ENCODE data around the gene SLC39A10.

SLC39A10 gene, protein sequence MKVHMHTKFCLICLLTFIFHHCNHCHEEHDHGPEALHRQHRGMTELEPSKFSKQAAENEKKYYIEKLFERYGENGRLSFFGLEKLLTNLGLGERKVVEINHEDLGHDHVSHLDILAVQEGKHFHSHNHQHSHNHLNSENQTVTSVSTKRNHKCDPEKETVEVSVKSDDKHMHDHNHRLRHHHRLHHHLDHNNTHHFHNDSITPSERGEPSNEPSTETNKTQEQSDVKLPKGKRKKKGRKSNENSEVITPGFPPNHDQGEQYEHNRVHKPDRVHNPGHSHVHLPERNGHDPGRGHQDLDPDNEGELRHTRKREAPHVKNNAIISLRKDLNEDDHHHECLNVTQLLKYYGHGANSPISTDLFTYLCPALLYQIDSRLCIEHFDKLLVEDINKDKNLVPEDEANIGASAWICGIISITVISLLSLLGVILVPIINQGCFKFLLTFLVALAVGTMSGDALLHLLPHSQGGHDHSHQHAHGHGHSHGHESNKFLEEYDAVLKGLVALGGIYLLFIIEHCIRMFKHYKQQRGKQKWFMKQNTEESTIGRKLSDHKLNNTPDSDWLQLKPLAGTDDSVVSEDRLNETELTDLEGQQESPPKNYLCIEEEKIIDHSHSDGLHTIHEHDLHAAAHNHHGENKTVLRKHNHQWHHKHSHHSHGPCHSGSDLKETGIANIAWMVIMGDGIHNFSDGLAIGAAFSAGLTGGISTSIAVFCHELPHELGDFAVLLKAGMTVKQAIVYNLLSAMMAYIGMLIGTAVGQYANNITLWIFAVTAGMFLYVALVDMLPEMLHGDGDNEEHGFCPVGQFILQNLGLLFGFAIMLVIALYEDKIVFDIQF

GRCh38 chr2:195656859-195657633 is at the start of gene SLC39A10:
TSS of gene SLC39A10 (plus strand) at chr2:195657226. CDS start at chr2:195680043, 22,817 bp downstream.
- H3K36me3 ChIP-seq (ENCODE audit: insufficient read depth, low read length) = no peaks in the 10 kb centered on the region
- H3K9ac ChIP-seq (ENCODE audit: low read length) = peak within 1 kb of the TSS; percentile 75
- H3K27ac ChIP-seq (ENCODE audit: low read depth, low read length) = peak within 1 kb of the TSS; percentile 93
- peak within 1 kb of the TSS; percentile 58 to 94 for H3K4me3 ChIP-seq (ENCODE audit: low read depth in 1 of 2, low read length in 2 of 2)
- no peaks in the 10 kb centered on the region for H3K9me3 ChIP-seq (ENCODE audit: low read length)
- no peaks in the 10 kb centered on the region for H3K27me3 ChIP-seq (ENCODE audit: control insufficient read depth in 1 of 2, insufficient read depth in 2 of 2, low read length in 2 of 2)
- peaks cover 18% of the 10 kb centered on the region for H3K4me1 ChIP-seq (ENCODE audit: insufficient read depth, low read length)

- Histone ChIP-seq H3K9ac (ENCODE audit: low read length) (no peak overlapping the region), H3K4me1 (ENCODE audit: insufficient read depth, low read length) (peaks cover 11% of the 10 kb centered on the region), H3K27me3 (ENCODE audit: control insufficient read depth in 1 of 2, insufficient read depth in 2 of 2, low read length in 2 of 2) (no peaks in the 10 kb centered on the region), H3K27ac (ENCODE audit: low read depth, low read length) (no peak overlapping the region), H3K9me3 (ENCODE audit: low read length) (no peaks in the 10 kb centered on the region), H3K36me3 (ENCODE audit: insufficient read depth, low read length) (no peaks in the 10 kb centered on the region), H3K4me3 (ENCODE audit: low read depth in 1 of 2, low read length in 2 of 2) (no peak overlapping the region)
Measured at GRCh38 chr2:195608768-195609454, 48.1 kb upstream of the SLC39A10 start.

DNA sequence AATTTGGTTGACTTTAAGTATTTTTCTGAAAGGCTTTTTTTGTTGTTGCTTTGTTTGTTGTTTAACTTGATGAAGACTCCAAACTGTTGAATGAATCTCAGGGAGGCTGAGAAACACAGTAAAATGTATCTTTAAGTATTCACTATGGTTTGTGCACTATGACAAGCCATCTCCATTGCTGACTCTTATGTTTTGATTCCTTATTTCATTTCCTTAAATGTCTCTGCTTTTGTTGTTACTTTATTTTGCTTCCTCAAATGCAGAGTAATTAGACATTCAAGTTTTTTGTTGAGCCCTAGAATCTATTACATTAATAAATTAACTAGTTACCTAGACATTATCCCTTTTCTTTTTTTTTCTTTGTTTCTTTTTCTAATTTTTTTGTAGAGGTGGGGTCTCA is 46.3 kb upstream of the SLC39A10 start:
- H3K27ac ChIP-seq (ENCODE audit: low read depth, low read length) = no peak overlapping the region
- H3K36me3 ChIP-seq (ENCODE audit: insufficient read depth, low read length) = no peaks in the 10 kb centered on the region
- no peak overlapping the region for H3K9ac ChIP-seq (ENCODE audit: low read length)
- H3K4me3 ChIP-seq (ENCODE audit: low read depth in 1 of 2, low read length in 2 of 2) = no peak overlapping the region
- peaks cover 12% of the 10 kb centered on the region for H3K4me1 ChIP-seq (ENCODE audit: insufficient read depth, low read length)
- H3K9me3 ChIP-seq (ENCODE audit: low read length) = no peaks in the 10 kb centered on the region
- no peaks in the 10 kb centered on the region for H3K27me3 ChIP-seq (ENCODE audit: control insufficient read depth in 1 of 2, insufficient read depth in 2 of 2, low read length in 2 of 2)

GRCh38 chr2:195612611-195613495 is 44.2 kb upstream of the SLC39A10 start:
- Histone ChIP-seq H3K4me3 (ENCODE audit: low read depth in 1 of 2, low read length in 2 of 2) (no peak overlapping the region), H3K4me1 (ENCODE audit: insufficient read depth, low read length) (peaks cover 12% of the 10 kb centered on the region), H3K27ac (ENCODE audit: low read depth, low read length) (no peak overlapping the region), H3K27me3 (ENCODE audit: control insufficient read depth in 1 of 2, insufficient read depth in 2 of 2, low read length in 2 of 2) (no peaks in the 10 kb centered on the region), H3K9me3 (ENCODE audit: low read length) (no peaks in the 10 kb centered on the region), H3K36me3 (ENCODE audit: insufficient read depth, low read length) (no peaks in the 10 kb centered on the region), H3K9ac (ENCODE audit: low read length) (no peak overlapping the region)

DNA sequence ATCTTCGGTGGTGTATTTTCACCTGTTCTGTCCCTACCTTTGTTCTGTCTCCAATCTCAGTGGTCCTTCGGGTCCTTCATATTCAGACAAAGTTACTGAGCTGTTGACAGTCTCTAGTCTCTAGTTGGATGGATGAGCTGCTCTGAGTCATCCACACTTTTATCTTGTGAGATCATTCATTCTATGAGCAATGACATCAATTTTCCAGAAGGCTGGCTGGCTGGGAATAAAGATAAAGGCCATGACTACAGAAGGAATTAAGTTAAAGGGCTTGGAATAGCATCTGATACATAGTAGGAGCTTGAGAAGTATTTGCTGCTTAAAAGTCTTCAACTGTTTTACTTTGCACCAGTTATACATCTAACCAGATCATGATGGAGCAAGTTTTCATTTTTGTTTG is 43.1 kb upstream of the SLC39A10 start:
- Histone ChIP-seq H3K9me3 (ENCODE audit: low read length) (no peaks in the 10 kb centered on the region), H3K27me3 (ENCODE audit: control insufficient read depth in 1 of 2, insufficient read depth in 2 of 2, low read length in 2 of 2) (no peaks in the 10 kb centered on the region), H3K36me3 (ENCODE audit: insufficient read depth, low read length) (no peaks in the 10 kb centered on the region), H3K4me3 (ENCODE audit: low read depth in 1 of 2, low read length in 2 of 2) (no peak overlapping the region), H3K27ac (ENCODE audit: low read depth, low read length) (no peak overlapping the region), H3K9ac (ENCODE audit: low read length) (no peak overlapping the region), H3K4me1 (ENCODE audit: insufficient read depth, low read length) (peaks cover 12% of the 10 kb centered on the region)

DNA sequence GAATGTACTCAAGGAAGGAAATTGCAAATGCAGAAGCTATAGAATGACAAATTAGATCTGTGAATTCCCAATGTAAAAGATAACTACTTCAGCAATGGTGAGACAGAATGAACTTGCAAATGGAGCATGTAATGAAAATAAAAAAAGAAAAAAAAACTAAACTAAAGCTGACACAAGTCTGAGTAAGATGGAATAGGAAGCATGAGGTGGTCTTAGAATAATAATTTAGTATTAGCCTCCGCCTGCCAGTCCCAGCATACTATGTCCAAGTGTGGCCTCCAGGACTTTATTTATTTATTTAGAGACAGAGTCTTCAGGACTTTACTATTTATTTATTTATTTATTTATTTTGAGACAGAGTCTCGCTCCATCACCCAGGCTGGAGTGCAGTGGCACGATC is 37.4 kb upstream of the SLC39A10 start:
- H3K27me3 ChIP-seq (ENCODE audit: control insufficient read depth in 1 of 2, insufficient read depth in 2 of 2, low read length in 2 of 2) = no peaks in the 10 kb centered on the region
- no peak overlapping the region for H3K9ac ChIP-seq (ENCODE audit: low read length)
- H3K9me3 ChIP-seq (ENCODE audit: low read length) = no peaks in the 10 kb centered on the region
- H3K4me3 ChIP-seq (ENCODE audit: low read depth in 1 of 2, low read length in 2 of 2) = no peak overlapping the region
- no peak overlapping the region for H3K27ac ChIP-seq (ENCODE audit: low read depth, low read length)
- H3K36me3 ChIP-seq (ENCODE audit: insufficient read depth, low read length) = no peaks in the 10 kb centered on the region
- H3K4me1 ChIP-seq (ENCODE audit: insufficient read depth, low read length) = no peaks in the 10 kb centered on the region

- Histone ChIP-seq H3K9ac (ENCODE audit: low read length) (no peak overlapping the region), H3K4me3 (ENCODE audit: low read depth in 1 of 2, low read length in 2 of 2) (no peak overlapping the region), H3K36me3 (ENCODE audit: insufficient read depth, low read length) (no peaks in the 10 kb centered on the region), H3K27ac (ENCODE audit: low read depth, low read length) (no peak overlapping the region), H3K4me1 (ENCODE audit: insufficient read depth, low read length) (no peaks in the 10 kb centered on the region), H3K27me3 (ENCODE audit: control insufficient read depth in 1 of 2, insufficient read depth in 2 of 2, low read length in 2 of 2) (no peaks in the 10 kb centered on the region), H3K9me3 (ENCODE audit: low read length) (no peaks in the 10 kb centered on the region)
Measured at GRCh38 chr2:195620501-195620900, 36.5 kb upstream of the SLC39A10 start.

DNA sequence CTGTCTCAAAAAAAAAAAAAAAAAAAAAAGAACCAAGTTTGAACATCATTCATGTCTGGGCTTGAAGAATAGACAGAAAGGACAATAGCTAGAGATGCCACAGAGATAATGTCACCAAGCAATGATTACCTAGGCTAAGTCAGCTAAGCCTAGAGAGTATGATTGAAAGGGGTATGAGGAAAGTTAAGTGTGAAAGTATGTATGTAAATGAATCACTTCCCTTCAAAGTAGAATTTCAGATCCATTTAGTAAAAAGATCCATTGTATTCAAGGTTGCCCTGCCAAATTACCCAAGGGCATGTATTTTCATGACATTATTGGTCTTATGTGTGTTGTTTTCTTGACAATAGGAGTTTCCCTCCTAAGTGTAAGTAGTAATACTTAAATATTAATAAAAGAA is 34.1 kb upstream of the SLC39A10 start:
- Histone ChIP-seq H3K4me3 (ENCODE audit: low read depth in 1 of 2, low read length in 2 of 2) (no peak overlapping the region), H3K9me3 (ENCODE audit: low read length) (no peaks in the 10 kb centered on the region), H3K27ac (ENCODE audit: low read depth, low read length) (no peak overlapping the region), H3K36me3 (ENCODE audit: insufficient read depth, low read length) (no peaks in the 10 kb centered on the region), H3K9ac (ENCODE audit: low read length) (no peak overlapping the region), H3K4me1 (ENCODE audit: insufficient read depth, low read length) (no peaks in the 10 kb centered on the region), H3K27me3 (ENCODE audit: control insufficient read depth in 1 of 2, insufficient read depth in 2 of 2, low read length in 2 of 2) (no peaks in the 10 kb centered on the region)

DNA sequence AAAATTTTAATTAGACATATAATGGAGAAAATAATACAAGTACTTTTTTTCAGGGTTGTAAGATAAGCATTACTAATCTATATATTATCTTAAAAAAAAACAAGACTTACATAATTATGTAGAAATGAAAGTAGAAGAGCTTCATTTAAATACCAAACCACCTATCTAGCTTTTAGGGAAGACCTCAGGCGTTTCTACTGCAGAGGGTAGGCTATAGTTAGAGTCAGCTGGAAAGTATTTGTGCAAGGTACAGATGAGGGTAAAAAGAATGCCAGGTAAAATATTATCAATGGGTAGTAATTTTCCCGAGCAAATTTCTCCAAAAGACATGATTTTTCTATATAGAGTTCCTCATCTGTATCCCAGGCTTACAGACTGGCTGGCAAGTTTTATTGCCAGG is 30.5 kb upstream of the SLC39A10 start:
- Histone ChIP-seq H3K36me3 (ENCODE audit: insufficient read depth, low read length) (no peaks in the 10 kb centered on the region), H3K27ac (ENCODE audit: low read depth, low read length) (no peak overlapping the region), H3K4me1 (ENCODE audit: insufficient read depth, low read length) (no peaks in the 10 kb centered on the region), H3K9ac (ENCODE audit: low read length) (no peak overlapping the region), H3K4me3 (ENCODE audit: low read depth in 1 of 2, low read length in 2 of 2) (no peak overlapping the region), H3K9me3 (ENCODE audit: low read length) (no peaks in the 10 kb centered on the region), H3K27me3 (ENCODE audit: control insufficient read depth in 1 of 2, insufficient read depth in 2 of 2, low read length in 2 of 2) (no peaks in the 10 kb centered on the region)

DNA sequence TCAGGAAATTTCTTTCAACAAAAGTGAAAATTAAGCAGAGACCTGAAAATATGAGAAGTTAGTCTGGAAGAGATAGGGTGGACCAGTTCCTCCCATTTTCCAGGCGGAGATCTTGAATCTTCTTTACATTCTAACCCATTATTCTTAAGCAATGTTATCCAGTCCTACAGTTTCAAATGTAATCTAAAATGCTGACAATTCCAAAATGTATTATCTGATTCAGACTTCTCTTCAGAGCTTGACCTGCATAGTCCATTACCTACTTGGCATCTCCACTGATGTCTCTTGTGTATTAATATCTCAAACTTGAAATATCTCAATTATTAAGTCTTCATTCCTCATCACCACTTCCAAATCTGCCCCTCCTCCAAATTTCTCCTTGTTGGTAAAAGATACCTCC is 28.4 kb upstream of the SLC39A10 start:
- no peak overlapping the region for H3K4me3 ChIP-seq (ENCODE audit: low read depth in 1 of 2, low read length in 2 of 2)

More for the DNA sequence above, 28.4 kb upstream of the SLC39A10 start:
- Histone ChIP-seq H3K4me1 (ENCODE audit: insufficient read depth, low read length) (no peaks in the 10 kb centered on the region), H3K27me3 (ENCODE audit: control insufficient read depth in 1 of 2, insufficient read depth in 2 of 2, low read length in 2 of 2) (no peaks in the 10 kb centered on the region), H3K9me3 (ENCODE audit: low read length) (no peaks in the 10 kb centered on the region), H3K36me3 (ENCODE audit: insufficient read depth, low read length) (no peaks in the 10 kb centered on the region), H3K27ac (ENCODE audit: low read depth, low read length) (no peak overlapping the region), H3K9ac (ENCODE audit: low read length) (no peak overlapping the region)

Measured in muscle layer of colon (tissue), 2 donors.